NCI-H226 (cell line): Measurements from ENCODE around the gene FBN2.
"Not testable (repeated sequence)": the region's sequence is repeated elsewhere in the genome, so short reads cannot be mapped to it uniquely, and the experiment has no call there.

Source experiments
- DNase-seq: peaks from one replicate; pipeline ENCODE4 v3.0.0-alpha.2; 2015

The FBN2 gene

DNA sequence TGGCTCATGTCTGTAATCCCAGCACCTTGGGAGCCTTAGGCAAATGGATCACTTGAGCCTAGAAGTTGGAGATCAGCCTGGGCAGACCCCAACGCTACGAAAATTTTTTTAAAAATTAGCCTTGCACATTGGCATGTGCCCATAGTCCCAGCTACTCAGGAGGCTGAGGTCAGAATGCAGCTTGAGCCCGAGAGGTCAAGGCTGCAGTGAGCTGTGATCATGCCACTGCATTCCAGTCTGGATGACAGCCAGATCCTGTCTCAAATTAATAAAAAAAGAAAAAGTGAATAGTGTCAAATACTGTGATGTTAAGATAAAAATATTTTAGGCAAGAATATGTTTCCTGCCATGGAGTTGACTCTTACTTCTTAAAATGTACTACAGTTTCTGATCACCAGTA lies 5.3 kb downstream of the FBN2 start:
- no peak for DNase-seq

DNA sequence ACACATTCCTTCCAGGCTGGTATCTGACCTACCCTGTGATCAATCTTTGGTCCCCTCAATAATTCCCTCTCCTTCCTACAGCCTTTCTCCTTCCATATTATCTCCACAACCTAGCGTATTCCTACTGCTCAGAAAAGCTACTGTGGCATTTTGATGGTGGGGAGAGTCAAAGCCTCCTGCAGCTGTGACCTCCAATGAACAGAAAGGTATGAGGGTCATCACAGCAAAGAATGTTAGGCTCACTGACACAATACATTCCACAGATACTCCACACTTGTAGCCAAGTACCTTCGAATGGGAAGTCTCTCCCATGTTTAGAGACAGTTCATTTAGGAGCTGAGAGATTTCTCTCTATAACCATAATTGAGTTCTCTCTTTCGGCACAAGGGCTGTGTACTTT lies 5.9 kb downstream of the FBN2 start:
- DNase-seq: no peak

GRCh38 chr5:128528637-128529255 lies 9.3 kb downstream of the FBN2 start:
- DNase-seq: no peak

DNA sequence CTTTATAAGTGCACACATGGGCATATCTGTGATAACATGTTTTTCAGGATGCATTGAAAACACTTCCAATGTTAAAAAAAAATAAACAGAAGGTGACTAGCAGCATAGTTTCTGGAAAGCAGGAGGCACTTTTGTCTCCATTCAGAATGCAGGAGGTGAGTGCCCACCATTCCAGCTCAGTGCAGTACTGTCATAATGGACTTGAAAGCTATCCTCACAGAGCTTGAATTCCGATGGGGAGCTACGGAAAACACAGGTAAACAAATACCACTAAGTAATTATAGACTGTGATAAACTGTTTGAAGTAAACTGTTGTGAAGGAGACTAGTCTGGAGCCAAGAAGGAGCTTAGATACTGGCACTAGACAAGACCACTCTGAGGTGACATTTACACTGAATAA lies 9.9 kb downstream of the FBN2 start:
- no peak for DNase-seq

DNA sequence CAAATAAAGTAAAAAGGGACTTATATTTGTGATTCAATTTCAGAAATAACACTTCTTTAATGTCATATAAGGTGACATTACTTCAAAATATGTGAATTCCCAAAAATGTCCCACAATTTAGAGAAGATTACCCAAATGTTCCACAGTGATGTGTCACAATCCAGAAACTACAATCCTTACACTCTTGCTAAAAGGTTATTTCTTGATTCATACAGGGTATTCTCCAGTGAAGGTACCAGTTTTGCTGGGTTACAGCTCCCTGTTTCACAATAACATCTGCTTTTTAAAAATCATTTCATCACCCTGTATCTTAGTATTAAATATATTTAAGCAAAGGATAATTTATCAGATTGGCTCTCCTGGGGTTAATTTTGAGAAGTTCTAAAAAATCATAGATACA lies 11.0 kb downstream of the FBN2 start:
- no peak for DNase-seq

GRCh38 chr5:128522336-128522735 lies 15.7 kb downstream of the FBN2 start:
- no peak for DNase-seq

DNA sequence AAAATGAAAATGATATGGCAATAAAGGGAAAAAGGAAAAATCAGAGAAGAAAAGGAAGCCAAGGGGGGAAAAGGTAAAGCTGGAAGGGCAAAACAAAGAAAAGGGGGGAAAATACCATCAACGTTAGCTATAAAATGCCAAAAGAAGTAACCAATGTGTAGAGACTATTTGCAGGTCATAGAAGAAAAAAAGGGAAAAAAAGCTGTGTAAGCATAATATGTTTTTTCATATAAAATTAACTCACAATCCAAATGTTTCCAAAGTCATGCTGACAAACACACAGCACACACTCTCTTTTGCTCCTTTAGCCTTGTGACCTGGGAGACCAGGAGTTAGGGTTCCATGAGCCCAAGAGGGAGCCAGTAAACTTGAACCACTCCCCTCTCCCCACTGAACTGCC lies 18.2 kb downstream of the FBN2 start:
- no peak for DNase-seq

GRCh38 chr5:128516978-128517377 lies 21.1 kb downstream of the FBN2 start:
- no peak for DNase-seq

GRCh38 chr5:128513806-128514205 lies 24.2 kb downstream of the FBN2 start:
- DNase-seq: no peak

DNA sequence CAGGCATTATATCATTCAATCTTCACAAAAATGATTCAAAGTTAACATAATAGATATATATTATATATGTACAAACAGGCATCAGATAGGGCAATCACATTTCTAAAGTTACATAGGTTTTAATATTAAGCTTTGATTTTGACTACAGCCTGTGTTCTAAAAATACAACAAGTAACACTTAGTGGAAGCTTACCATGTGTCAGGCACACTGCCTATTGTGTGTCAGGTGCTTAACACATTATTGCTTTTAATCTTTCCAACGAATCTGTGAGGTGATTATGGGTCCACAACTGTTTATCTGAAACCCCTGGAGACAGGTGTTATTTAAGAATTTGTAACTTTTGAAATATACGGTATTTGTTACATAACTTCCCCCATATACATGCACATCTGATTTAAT lies 25.2 kb downstream of the FBN2 start:
- no peak for DNase-seq

- no peak for DNase-seq
Observed at GRCh38 chr5:128506643-128507042, 31.4 kb downstream of the FBN2 start.

GRCh38 chr5:128503727-128504126 lies 34.3 kb downstream of the FBN2 start:
- DNase-seq: not testable (repeated sequence)

- no peak for DNase-seq
Observed at GRCh38 chr5:128498844-128499455, 39.1 kb downstream of the FBN2 start.

DNA sequence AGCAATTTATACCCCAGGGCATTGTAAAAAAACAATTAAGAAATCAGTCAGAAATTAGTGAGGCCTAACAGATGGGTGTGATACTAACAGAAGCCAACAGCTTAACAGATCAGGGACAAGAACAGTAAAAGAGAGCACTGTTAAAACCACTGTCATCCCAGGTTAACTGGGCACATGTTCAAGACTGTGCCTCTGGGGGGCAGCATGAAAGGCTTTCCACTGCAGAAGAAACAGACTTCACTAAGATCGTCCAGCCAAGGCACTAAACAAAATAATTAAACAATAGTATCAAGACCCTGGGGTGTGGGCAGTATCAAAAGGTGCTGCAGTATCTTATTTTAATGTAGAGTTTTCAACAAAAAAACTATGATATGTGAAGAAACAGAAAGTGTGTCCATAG lies 43.5 kb downstream of the FBN2 start:
- DNase-seq: no peak

DNA sequence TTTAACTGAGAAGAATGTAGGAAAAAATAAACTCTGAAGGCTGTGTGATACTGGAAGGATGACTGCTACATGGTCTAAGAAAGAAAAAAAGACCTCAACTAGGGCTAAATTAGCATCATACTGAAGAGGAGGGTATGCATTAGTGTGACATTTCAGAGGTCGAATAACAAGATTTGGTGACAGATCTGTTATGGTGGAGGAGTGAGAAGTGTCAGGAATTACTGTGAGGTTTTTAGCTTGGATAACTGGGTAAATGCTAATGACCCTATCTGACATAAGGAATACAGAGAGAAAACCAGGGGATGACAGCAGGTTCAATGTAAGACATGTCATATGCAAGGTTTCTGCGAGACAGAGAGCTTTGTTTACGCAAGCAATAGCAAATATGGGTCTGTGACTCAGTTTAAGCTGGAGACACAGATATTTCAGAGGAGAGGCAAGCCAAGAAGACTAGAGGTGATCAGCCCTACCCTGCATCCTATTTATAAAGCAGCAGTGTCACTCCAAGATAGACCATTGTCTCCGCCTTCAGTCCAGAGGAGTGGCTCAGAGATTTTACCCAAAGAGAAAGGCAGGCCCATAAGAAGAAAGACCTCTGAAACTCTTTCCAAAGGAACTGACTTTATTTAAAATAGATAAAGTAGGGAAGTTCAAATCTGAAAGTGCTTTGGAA lies 44.3 kb downstream of the FBN2 start:
- no peak for DNase-seq

- no peak for DNase-seq
Observed at GRCh38 chr5:128491291-128491690, 46.8 kb downstream of the FBN2 start.

DNA sequence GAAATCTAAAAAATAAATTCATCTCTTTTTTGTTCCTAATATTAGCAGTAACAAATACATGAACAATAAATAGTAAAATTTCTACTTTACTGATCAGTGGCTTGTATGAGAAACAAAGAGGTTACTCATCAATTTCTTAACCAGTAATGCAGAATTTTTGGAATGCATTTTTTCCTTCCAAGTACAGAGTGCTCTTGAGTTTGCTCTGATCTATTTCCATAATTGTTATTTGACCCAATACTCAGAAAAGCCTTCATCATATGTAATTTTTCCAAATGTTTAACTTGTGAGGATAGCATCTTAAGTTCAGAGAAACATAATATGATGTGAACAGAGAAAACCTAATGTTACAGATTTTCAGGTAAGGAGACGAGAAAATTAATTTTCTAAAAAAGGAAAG lies 47.3 kb downstream of the FBN2 start:
- no peak for DNase-seq

- DNase-seq: no peak
Observed at GRCh38 chr5:128487041-128487440, 51.0 kb downstream of the FBN2 start.

GRCh38 chr5:128483738-128484137 lies 54.3 kb downstream of the FBN2 start:
- DNase-seq: no peak

DNA sequence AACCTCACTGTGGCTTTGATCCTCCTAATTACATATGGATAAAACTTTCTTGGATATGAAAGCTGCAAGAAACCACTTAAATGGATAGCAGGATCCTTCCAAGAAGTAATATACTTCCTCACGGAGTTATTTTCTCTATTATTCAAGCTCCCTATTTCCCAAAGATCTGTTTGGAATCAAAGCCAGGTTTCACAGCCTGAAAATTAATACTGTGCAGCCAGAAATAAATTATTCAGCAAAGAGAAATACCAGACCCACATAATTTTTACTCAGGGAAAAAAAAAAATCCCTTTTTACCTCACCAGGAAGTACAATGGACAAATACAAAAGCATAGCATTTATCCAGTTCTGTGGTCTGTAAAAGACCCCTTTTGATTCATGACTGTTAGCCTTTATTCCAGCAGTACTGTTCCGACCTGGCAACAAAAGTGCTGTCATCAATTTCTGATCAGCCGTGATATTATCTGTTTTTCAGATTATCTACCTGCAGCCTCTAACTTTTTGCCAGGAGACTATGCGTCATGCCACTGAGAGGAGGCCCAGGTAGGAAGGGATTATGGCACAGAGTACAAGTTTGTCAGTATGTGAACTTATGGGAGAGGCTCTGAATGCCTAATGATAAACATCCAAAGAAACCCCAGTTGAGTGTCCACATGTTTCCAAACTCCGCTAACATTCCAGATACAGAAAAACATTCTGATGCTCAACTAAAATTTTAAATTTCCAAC lies 57.0 kb downstream of the FBN2 start:
- DNase-seq: no peak

DNA sequence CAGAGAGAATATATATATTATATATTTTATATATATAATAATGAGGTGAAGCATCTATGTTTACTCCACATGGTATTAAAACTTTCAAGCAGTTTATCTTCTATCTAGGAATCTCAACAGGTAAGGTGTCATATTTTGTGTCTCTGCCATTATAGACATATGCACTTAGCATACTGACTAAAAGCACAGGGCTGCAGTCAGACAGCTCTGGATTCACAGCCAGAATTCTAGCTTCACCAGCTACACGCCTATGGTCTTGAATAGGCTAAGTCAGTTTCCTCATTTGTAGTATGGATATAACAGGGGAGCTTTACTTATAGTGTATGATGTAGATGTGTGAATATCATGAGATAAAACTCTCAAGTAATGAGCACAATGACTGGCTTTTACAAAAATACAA lies 57.9 kb downstream of the FBN2 start:
- no peak for DNase-seq

DNA sequence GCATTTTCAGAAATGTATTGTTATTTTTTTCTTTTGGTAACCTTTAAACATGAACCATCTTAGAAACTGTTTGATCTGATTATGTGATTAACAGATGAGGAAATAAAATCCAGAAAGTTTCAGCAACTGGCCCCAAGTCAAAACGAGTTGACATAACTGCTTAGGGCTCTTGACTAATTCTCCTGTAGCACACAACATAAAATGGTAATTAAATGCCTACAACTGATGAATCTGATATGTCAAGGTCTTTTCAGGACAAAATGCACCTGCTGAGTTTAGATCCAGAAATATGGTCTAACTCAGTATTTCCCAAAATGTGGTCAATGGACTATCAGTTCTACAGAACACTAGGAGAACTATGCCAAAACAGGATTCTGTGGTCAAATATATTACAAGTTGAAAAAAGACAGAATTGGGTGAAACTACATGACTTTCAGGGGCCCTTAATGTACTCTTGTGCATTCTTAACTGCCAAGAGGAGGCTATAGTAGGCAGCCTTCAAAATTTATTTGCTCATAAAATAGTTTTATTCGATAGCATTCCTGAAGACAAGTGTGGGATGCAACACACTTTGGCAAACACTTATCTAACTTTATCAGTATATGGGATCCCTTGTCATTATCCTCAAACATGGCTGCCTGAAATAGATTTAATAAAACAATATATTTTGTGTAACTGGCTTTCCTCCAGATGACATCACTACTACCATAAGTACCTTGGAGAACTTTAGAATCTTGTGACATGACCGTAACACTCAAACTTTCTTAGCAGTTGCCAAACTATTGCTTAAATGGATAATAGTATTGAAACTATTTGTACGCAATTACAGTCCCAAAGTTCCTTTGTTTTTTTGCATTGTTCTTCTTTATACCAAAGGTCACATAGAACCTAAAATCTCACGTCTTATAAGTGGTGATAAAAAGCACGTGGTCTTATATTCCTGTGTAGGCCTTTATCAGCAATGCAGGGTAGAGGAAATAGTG lies 59.4 kb downstream of the FBN2 start:
- DNase-seq: no peak

DNA sequence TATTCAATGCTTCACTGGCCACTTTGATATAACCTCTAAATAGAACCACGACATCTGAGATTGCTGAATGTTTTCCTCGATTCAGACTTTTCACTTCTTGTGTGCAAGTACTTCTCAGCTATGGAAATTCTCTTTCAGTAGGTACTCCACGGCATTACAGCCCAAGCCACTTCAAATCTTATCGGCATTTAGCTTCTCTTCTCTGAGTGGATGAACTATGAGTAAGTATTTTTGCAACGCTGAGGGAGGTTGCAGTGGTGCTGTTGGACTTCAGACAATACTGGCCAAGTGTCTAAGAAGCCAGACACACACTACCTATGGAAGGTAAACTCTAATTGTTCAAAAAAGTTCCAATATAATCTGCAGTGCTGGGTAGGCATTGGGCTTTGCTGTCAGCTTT lies 60.1 kb downstream of the FBN2 start:
- no peak for DNase-seq
